Caco-2 (cell line): ENCODE measurements around the gene RSRC1. TPM values are rescaled to one million over a fixed set of nuclear protein-coding genes. Genes with fewer than 3 reads are reported as not detected.

Experiments used
- BruUV-seq: library from RNA; stranded (reverse); fragments of 400-500 nt; replicated peaks from 2 replicates; lab custom pipeline; 2021; lab: Mats Ljungman, UMichigan
- CTCF ChIA-PET: fragments of 300-600 bp; sonication (Branson Sonifier 250); formaldehyde crosslinking; loops from one replicate; lab custom pipeline; 2022; ENCODE audit warnings: antibody characterized with exemption; lab: Charles Lee
- POLR2A ChIA-PET: fragments of 300-600 bp; sonication (Branson Sonifier 250); formaldehyde crosslinking; loops from one replicate; lab custom pipeline; 2022; ENCODE audit warnings: antibody characterized with exemption; lab: Charles Lee
- DNase-seq, 2 experiments: peaks; one replicate each; pipeline versions ENCODE4 v3.0.0 to v3.0.0-alpha.2; 2020 to 2022
- H3K27me3 ChIP-seq: replicated peaks from 2 replicates; pipeline ENCODE4 v1.6.0; 2011; ENCODE audit warnings: low read length; ENCODE audit not compliant: control insufficient read depth, insufficient read depth
- H3K36me3 ChIP-seq: 2 replicates; pipeline ENCODE4 v1.5.1; 2011; ENCODE audit warnings: low read length; ENCODE audit not compliant: control insufficient read depth, insufficient read depth
- H3K4me1 ChIP-seq: fragments of 250-450 bp; sonication (Bioruptor Pico); 2 replicates; pipeline ENCODE4 v1.5.1; 2020; ENCODE audit warnings: mild to moderate bottlenecking
- H3K4me3 ChIP-seq: 2 replicates; pipeline ENCODE4 v1.5.1; 2011; ENCODE audit warnings: low read depth, mild to moderate bottlenecking, control low read depth, low read length
- H3K9me3 ChIP-seq: fragments of 250-450 bp; sonication (Bioruptor Pico); 2 replicates; pipeline ENCODE4 v1.5.1; 2020; ENCODE audit warnings: mild to moderate bottlenecking, moderate library complexity
- H3K27ac Mint-ChIP-seq: one replicate; pipeline ENCODE4 v1.8.0; 2022; ENCODE audit warnings: mixed read lengths; ENCODE audit not compliant: unreplicated experiment
- H3K27me3 Mint-ChIP-seq: one replicate; pipeline ENCODE4 v1.8.0; 2022; ENCODE audit warnings: mixed read lengths; ENCODE audit not compliant: insufficient read depth, unreplicated experiment
- H3K36me3 Mint-ChIP-seq: one replicate; pipeline ENCODE4 v1.8.0; 2022; ENCODE audit warnings: mild to moderate bottlenecking, mixed read lengths; ENCODE audit not compliant: insufficient read depth, unreplicated experiment
- H3K4me1 Mint-ChIP-seq: one replicate; pipeline ENCODE4 v1.8.0; 2022; ENCODE audit warnings: low read depth, mixed read lengths; ENCODE audit not compliant: unreplicated experiment
- H3K4me3 Mint-ChIP-seq: one replicate; pipeline ENCODE4 v1.8.0; 2022; ENCODE audit warnings: mild to moderate bottlenecking, moderate library complexity, mixed read lengths; ENCODE audit not compliant: unreplicated experiment
- H3K9me3 Mint-ChIP-seq: one replicate; pipeline ENCODE4 v1.8.0; 2022; ENCODE audit warnings: mixed read lengths; ENCODE audit not compliant: unreplicated experiment
- intact Hi-C: fragments of 100-400 bp; cut with micrococcal nuclease; formaldehyde crosslinking; loops from one replicate; pipeline ENCODE4 v1.10.0; 2022; ENCODE audit not compliant: unreplicated experiment
- total RNA-seq: library from RNA; stranded (reverse); gene quantifications from 2 replicates; pipeline ENCODE4 v1.2.3, GENCODE V29; 2022
- TF ChIP-seq, protein P1 (sequence below), 2 experiments: fragments of 200-600 bp in 1 of 2; IDR thresholded peaks; 1 replicate in 1 of 2; 2 replicates in 1 of 2; pipeline versions ENCODE4 v1.5.1 to v1.8.0; 2011 to 2022; ENCODE audit warnings: antibody characterized with exemption in 1 of 2, control low read depth in 1 of 2, inconsistent platforms in 1 of 2, low read depth in 1 of 2, low read length in 1 of 2, mild to moderate bottlenecking in 1 of 2, moderate library complexity in 1 of 2; ENCODE audit not compliant: insufficient read depth in 1 of 2, severe bottlenecking in 1 of 2, unreplicated experiment in 1 of 2

RSRC1 gene
- total RNA-seq, 1 experiment from 2014 or later, result 38.4 TPM

DNA sequence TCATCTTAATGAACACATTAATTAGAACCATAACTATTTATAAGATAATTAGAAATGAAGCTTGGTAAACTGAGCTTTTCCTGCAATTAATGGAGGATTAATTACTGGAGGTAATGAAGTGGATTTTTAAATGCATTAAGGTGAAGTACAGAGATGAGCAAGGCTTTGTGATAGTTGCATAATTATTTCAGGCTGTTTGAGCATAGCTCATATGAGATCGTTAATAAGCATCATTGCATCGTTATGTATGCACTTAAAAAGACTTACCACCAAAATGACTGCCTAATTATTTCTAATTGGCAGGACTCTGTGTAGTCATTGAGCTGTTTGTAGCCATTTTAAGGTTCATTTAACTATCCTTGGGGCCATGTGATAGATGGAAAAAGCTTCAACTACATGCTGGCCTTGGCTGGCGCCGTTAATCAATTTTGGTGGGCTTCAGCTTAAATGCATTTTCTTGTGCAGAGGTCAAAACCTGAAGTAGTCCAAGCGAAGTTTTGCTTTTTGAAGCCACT is 55.3 kb downstream of the RSRC1 start:
- Mint-ChIP-seq H3K27me3 (no peaks in the 10 kb centered on the region), H3K4me3 (no peak overlapping the region), H3K36me3 (no peaks in the 10 kb centered on the region), H3K9me3 (no peaks in the 10 kb centered on the region), H3K27ac (no peak overlapping the region), H3K4me1 (no peaks in the 10 kb centered on the region)
- Histone ChIP-seq H3K4me3 (no peak overlapping the region), H3K27me3 (no peaks in the 10 kb centered on the region), H3K4me1 (no peaks in the 10 kb centered on the region; the same call in 1 of the 2 replicates), H3K36me3 (no peaks in the 10 kb centered on the region), H3K9me3 (no peaks in the 10 kb centered on the region)
- BruUV-seq, result no TSS peak
- TF ChIP-seq, protein P1, sequence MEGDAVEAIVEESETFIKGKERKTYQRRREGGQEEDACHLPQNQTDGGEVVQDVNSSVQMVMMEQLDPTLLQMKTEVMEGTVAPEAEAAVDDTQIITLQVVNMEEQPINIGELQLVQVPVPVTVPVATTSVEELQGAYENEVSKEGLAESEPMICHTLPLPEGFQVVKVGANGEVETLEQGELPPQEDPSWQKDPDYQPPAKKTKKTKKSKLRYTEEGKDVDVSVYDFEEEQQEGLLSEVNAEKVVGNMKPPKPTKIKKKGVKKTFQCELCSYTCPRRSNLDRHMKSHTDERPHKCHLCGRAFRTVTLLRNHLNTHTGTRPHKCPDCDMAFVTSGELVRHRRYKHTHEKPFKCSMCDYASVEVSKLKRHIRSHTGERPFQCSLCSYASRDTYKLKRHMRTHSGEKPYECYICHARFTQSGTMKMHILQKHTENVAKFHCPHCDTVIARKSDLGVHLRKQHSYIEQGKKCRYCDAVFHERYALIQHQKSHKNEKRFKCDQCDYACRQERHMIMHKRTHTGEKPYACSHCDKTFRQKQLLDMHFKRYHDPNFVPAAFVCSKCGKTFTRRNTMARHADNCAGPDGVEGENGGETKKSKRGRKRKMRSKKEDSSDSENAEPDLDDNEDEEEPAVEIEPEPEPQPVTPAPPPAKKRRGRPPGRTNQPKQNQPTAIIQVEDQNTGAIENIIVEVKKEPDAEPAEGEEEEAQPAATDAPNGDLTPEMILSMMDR (IDR thresholded peaks at IDR 0.05; ENCODE audit: insufficient read depth in 1 of 2, low read depth in 1 of 2, low read length in 1 of 2, severe bottlenecking in 1 of 2, unreplicated experiment in 1 of 2), result no peak
- ChIA-PET POLR2A (no interaction called here), CTCF (no interaction called here)
- intact Hi-C loops, result no loop called here
- DNase-seq, result no peak

DNA sequence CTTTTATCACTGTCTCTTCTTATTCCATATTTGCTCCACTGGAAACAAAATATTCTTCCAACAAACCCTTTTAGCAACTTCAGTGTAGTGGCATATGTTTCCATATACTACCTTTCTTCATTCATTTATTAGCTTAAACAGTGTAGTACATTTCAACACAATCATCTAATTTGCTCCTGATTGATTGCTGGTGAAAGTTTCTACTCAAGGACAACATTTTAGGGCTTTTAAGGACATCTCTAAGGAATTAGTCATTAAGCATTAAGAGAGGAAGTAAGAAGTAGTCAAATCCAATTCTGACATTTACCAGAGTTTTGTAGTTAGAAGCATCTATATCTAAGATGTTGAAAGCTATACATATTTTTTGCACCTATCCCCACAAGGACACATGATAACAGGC is 55.8 kb downstream of the RSRC1 start:
- no peak for DNase-seq
- ChIA-PET POLR2A (no interaction called here), CTCF (no interaction called here)
- Mint-ChIP-seq H3K27ac (no peak overlapping the region), H3K4me1 (no peaks in the 10 kb centered on the region), H3K9me3 (no peaks in the 10 kb centered on the region), H3K36me3 (no peaks in the 10 kb centered on the region), H3K27me3 (no peaks in the 10 kb centered on the region), H3K4me3 (no peak overlapping the region)
- no peaks in the 10 kb centered on the region; the same call in 1 of the 2 replicates for H3K4me1 ChIP-seq
- no peaks in the 10 kb centered on the region for H3K36me3 ChIP-seq
- H3K27me3 ChIP-seq, result no peaks in the 10 kb centered on the region
- H3K4me3 ChIP-seq, result no peak overlapping the region
- H3K9me3 ChIP-seq, result no peaks in the 10 kb centered on the region
- intact Hi-C loops, result no loop called here
- TF ChIP-seq, protein P1 (IDR thresholded peaks at IDR 0.05; ENCODE audit: insufficient read depth in 1 of 2, low read depth in 1 of 2, low read length in 1 of 2, severe bottlenecking in 1 of 2, unreplicated experiment in 1 of 2), result no peak
- BruUV-seq, result no TSS peak

DNA sequence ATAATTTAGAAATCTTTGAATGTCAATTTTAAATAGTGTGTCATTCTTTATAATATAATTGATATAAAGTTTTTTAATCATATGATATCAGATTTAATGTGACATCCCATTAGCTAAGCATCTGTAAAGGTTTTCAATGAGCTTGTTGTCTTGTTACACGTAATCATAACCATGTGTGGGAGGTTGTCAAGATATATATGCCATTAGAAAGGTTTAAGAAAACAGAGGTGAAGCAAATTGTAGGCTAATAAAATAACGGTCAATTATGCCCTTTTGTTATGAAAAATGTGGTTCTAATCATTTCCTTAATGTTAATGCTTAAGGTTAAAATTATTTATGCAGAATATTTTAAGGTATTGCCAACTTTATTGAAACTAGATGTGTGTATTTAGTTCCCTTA is 56.3 kb downstream of the RSRC1 start:
- Histone ChIP-seq H3K9me3 (no peaks in the 10 kb centered on the region), H3K36me3 (no peaks in the 10 kb centered on the region), H3K4me3 (no peak overlapping the region), H3K27me3 (no peaks in the 10 kb centered on the region), H3K4me1 (no peaks in the 10 kb centered on the region)
- Mint-ChIP-seq H3K4me3 (no peak overlapping the region), H3K27me3 (no peaks in the 10 kb centered on the region), H3K4me1 (no peaks in the 10 kb centered on the region), H3K27ac (no peak overlapping the region), H3K9me3 (no peaks in the 10 kb centered on the region), H3K36me3 (no peaks in the 10 kb centered on the region)
- BruUV-seq, result no TSS peak
- TF ChIP-seq, protein P1 (IDR thresholded peaks at IDR 0.05; ENCODE audit: insufficient read depth in 1 of 2, low read depth in 1 of 2, low read length in 1 of 2, severe bottlenecking in 1 of 2, unreplicated experiment in 1 of 2), result no peak
- CTCF ChIA-PET, result no interaction called here
- intact Hi-C loops, result no loop called here
- DNase-seq, result no peak
- POLR2A ChIA-PET, result no interaction called here
